Heart left ventricle (tissue), 13 donors: ENCODE results near the gene DEFB124.

ENCODE experiments used
- CTCF ChIP-seq, 12 donors: fragments of 200-600 bp; sonication (generic) in 4 of 12; IDR thresholded peaks; one replicate each; pipeline versions ENCODE4 v1.5.0 to v1.8.0; 2018 to 2022; ENCODE audit warnings: antibody characterized with exemption in 12 of 12, mild to moderate bottlenecking in 5 of 12
- POLR2A ChIP-seq, 2 donors: fragments of 450-650 bp; IDR thresholded peaks; one replicate each; pipeline ENCODE4 v1.6.1; 2017; ENCODE audit warnings: antibody characterized with exemption in 2 of 2, mild to moderate bottlenecking in 2 of 2, moderate library complexity in 2 of 2
- donor health status: ischemic (EF 13 %, LVEDD 7.1; RV severe dilation, severe dysfunction).
- donor health status: DM: no; HTN: yes; CAD: no.
- donor health status: DM: no; HTN: no; CAD: no.
- donor health status: ischemic (EF 25% LVEDD 6.9; RV normal size, moderate dysfunction).
- donor health status: ischemic (EF 25% LVEDD 5.7; RV mildly dilated, moderate dysfunction).
- donor health status: ischemic (EF 35%, LVEDD 5.7; RV mildly dilated, moderate dysfunction).
- donor health status: nonischemic (EF 11% LVEDD 7.7; RV severe dilation, severe dysfunction).
- donor health status: DM: yes; HTN: yes; CAD: no.
- donor health status: PGD.
- donor health status: ischemic (EF 29% LVEDD 5.4; RV normal size, mild dysfunction).
- donor health status: nonischemic (EF 23%, LVEDD 6.1; RV moderate dilation, normal function).

- TF ChIP-seq CTCF (IDR thresholded peaks at IDR 0.05) (no peak), POLR2A (IDR thresholded peaks at IDR 0.05) (no peak)
Observed at GRCh38 chr20:31476643-31477215, 1.8 kb upstream of the DEFB124 start.
